Measurements from ENCODE around the gene PPFIA2.

The PPFIA2 gene

DNA sequence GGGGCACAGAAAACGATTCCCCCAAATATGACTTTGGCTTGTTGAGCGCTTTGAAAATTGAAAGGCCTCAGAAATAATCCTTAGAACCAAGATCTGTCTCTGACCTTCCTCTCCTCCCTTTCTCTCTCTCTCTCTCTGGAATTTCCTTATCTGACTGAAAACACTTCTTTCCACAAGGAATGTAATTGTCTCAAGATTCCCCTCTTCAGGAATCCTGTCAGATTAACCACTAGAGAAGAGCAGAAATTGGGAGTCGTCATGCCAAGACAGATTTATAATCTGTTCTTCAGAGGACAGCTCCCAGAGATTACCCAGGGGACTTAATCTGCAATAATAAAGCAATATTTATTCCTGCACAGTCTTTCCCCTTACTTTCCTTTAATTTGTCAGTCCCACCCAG lies 363.7 kb downstream of the PPFIA2 start:
- DNase-seq: no peak
- in situ Hi-C loops (cut with HindIII; ENCODE audit: low pct_ligation_motif_present, low pct_unique_long_range_greater_than_20kb, low sequenced_read_pairs): no loop called here

- in situ Hi-C loops (cut with HindIII; ENCODE audit: low pct_ligation_motif_present, low pct_unique_long_range_greater_than_20kb, low sequenced_read_pairs): no loop called here
- DNase-seq: no peak
Observed at GRCh38 chr12:81389550-81390099, 369.5 kb downstream of the PPFIA2 start.

DNA sequence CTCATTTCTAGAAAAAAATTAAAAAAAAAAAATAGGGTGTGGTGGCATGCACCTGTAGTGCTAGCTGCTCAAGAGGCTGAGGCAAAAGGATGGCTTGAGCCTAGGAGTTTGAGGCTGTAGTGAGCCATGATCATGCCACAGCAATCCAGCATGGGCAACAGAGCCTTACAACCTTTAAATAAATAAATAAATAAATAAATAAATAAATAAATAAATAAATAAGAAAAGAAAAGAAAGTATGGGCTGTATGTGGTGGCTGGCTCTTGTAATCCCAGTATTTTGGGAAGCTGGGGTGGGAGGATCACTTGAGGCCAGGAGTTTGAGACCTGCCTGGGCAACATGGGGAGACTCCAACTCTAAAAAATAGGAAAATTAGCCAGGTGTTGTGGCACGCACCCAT lies 373.0 kb downstream of the PPFIA2 start:
- in situ Hi-C loops (cut with HindIII; ENCODE audit: low pct_ligation_motif_present, low pct_unique_long_range_greater_than_20kb, low sequenced_read_pairs): no loop called here
- no peak for DNase-seq

DNA sequence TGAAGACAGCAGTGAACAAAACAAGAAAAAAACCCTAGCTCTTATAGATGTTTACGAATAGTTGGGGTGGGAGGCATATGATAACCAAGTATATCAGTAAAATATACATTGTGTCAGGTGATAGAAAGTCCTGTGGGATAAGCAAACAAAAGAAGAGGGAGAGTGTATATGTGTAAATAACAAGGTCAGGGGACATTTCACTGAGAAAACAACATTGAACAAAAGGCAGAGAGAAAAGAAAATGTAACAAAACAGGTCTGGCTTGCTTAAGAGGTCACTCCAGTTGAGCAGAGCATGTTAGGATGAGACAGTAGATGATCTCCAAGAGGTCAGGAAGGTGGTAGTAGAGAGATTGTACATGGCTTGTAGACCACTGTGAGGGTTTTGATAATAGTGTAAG lies 377.2 kb downstream of the PPFIA2 start:
- DNase-seq: no peak
- in situ Hi-C loops (cut with HindIII; ENCODE audit: low pct_ligation_motif_present, low pct_unique_long_range_greater_than_20kb, low sequenced_read_pairs): no loop called here

GRCh38 chr12:81378601-81379285 lies 380.4 kb downstream of the PPFIA2 start:
- in situ Hi-C loops (cut with HindIII; ENCODE audit: low pct_ligation_motif_present, low pct_unique_long_range_greater_than_20kb, low sequenced_read_pairs): no loop called here
- DNase-seq: no peak

DNA sequence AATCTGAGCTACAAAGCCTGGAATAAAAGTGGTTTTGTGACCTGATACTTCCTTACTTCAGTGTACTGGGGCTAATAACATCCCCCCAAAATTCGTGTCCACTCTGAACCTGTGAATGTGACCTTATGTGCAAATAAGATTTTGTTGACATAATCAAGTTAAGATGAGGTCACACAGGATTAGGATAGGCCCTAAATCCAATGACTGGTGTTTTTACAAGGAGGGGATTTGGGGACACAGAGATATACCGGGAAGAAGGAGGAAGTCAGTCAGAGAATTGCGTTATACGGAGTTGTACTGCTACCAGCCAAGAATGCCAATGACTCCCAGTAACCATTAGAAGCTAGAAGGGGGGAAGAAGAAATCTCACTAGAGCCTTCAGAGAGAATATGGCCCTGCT lies 381.4 kb downstream of the PPFIA2 start:
- no peak for DNase-seq
- in situ Hi-C loops (cut with HindIII; ENCODE audit: low pct_ligation_motif_present, low pct_unique_long_range_greater_than_20kb, low sequenced_read_pairs): no loop called here

- no peak for DNase-seq
- in situ Hi-C loops (cut with HindIII; ENCODE audit: low pct_ligation_motif_present, low pct_unique_long_range_greater_than_20kb, low sequenced_read_pairs): no loop called here
Observed at GRCh38 chr12:81375969-81376368, 383.2 kb downstream of the PPFIA2 start.

GRCh38 chr12:81370456-81370855 lies 388.7 kb downstream of the PPFIA2 start:
- DNase-seq: no peak
- in situ Hi-C loops (cut with HindIII; ENCODE audit: low pct_ligation_motif_present, low pct_unique_long_range_greater_than_20kb, low sequenced_read_pairs): no loop called here

DNA sequence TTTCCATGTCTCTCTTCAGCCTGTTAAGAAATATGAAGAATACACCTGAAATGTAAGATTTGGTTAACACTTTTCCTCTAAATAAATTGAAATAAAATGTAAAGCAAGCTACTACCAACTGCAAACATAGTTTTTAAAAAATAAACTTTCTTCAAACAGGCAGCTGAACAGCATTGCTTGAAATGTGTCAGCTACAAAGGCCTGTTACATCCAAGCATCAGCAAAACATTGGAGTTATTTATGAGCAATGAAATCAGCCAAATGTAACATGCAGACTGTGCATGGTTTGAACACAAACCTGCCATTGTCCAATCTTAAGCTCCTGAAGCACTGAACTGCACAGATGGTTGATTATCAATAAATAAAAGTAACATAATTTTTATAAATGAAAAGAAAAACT lies 390.0 kb downstream of the PPFIA2 start:
- in situ Hi-C loops (cut with HindIII; ENCODE audit: low pct_ligation_motif_present, low pct_unique_long_range_greater_than_20kb, low sequenced_read_pairs): no loop called here
- DNase-seq: no peak

- no peak for DNase-seq
- in situ Hi-C loops (cut with HindIII; ENCODE audit: low pct_ligation_motif_present, low pct_unique_long_range_greater_than_20kb, low sequenced_read_pairs): no loop called here
Observed at GRCh38 chr12:81365284-81365683, 393.9 kb downstream of the PPFIA2 start.

DNA sequence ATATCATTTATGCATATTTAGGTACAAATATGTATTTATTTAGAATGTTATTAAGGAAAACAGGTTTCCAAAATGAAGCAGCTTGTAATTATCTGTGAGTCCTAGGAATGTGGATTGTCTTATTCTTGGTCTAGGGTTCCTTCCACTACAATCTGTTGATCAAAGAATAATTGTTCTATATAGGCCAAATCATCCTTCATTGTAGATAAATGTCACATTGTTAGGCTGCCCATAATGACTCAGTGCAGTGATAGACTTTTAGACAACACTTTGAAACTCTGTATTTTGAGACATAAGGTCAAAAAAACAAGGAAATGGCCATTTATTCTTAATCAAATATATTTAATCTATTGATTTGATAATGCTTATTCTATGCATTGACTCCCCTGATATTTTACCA lies 398.2 kb downstream of the PPFIA2 start:
- DNase-seq: no peak
- in situ Hi-C loops (cut with HindIII; ENCODE audit: low pct_ligation_motif_present, low pct_unique_long_range_greater_than_20kb, low sequenced_read_pairs): no loop called here

DNA sequence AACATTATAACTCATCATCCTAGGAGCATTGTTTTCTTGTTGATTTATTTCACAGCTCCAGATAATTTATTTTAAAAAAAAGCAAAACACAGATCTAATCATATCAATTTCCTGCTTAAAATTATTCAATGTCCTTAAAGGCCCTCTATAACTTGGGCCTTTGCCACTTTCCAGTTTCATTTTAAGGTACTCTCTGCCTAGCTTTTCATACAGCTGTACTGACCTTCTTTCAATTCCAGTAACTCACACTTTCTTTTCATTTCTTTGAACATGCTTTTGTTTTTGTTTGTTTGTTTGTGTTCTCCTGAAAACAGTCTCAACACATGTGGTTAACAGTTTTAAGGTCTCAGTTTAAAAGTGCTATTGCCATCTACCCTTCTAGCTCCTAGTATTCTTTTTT lies 399.4 kb downstream of the PPFIA2 start:
- no peak for DNase-seq
- in situ Hi-C loops (cut with HindIII; ENCODE audit: low pct_ligation_motif_present, low pct_unique_long_range_greater_than_20kb, low sequenced_read_pairs): no loop called here

DNA sequence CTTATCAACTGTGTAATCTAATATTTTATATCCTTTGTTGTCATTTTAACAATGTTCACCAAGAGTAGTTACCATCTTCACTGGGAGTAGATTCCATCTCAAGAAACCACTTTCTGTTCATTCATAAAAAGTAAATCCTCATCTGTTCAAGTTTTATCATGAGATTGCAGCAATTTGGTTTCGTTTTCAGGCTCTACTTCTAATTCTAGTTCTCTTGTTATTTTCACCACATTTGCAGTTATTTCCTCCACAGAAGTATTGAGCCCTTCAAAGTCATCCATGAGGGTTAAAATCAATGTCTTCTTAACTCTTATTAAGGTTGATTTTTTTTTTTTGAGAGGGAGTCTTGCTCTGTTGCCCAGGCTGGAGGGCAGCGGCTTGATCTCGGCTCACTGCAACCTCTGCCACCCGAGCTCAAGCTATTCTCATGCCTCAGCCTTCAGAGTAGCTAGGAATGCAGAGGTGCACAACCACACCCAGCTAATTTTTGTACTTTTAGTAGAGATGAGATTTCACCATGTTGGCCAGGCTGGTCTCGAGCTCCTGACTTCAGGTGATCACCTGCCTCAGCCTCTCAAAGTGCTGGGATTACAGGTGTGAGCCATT lies 404.7 kb downstream of the PPFIA2 start:
- in situ Hi-C loops (cut with HindIII; ENCODE audit: low pct_ligation_motif_present, low pct_unique_long_range_greater_than_20kb, low sequenced_read_pairs): no loop called here
- peak; percentile 13 for DNase-seq

GRCh38 chr12:81350309-81350708 lies 408.8 kb downstream of the PPFIA2 start:
- in situ Hi-C loops (cut with HindIII; ENCODE audit: low pct_ligation_motif_present, low pct_unique_long_range_greater_than_20kb, low sequenced_read_pairs): no loop called here
- no peak for DNase-seq

DNA sequence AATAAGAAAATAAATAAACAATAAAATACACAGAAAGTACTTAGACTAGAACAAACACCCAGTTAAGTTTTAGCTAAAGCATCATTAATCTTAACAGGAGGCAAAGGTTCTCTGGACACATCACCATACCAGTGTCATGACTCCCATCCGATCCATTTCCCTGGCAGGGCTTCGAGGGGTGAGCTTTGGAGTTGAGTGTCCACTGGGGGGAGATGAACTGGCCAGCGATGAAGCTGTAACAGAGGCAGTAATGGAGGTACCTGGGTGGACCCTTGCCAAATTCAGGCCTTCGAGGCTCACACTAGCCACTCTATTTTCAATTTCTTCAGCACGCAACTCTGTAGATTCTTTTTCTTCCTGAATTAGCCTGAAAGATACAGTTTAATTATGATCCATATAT lies 411.7 kb downstream of the PPFIA2 start:
- DNase-seq: no peak
- in situ Hi-C loops (cut with HindIII; ENCODE audit: low pct_ligation_motif_present, low pct_unique_long_range_greater_than_20kb, low sequenced_read_pairs): no loop called here

- in situ Hi-C loops (cut with HindIII; ENCODE audit: low pct_ligation_motif_present, low pct_unique_long_range_greater_than_20kb, low sequenced_read_pairs): no loop called here
- no peak for DNase-seq
Observed at GRCh38 chr12:81340910-81341309, 418.2 kb downstream of the PPFIA2 start.

GRCh38 chr12:81339071-81339470 lies 420.1 kb downstream of the PPFIA2 start:
- DNase-seq: no peak
- in situ Hi-C loops (cut with HindIII; ENCODE audit: low pct_ligation_motif_present, low pct_unique_long_range_greater_than_20kb, low sequenced_read_pairs): no loop called here

- in situ Hi-C loops (cut with HindIII; ENCODE audit: low pct_ligation_motif_present, low pct_unique_long_range_greater_than_20kb, low sequenced_read_pairs): no loop called here
- no peak for DNase-seq
Observed at GRCh38 chr12:81337886-81338285, 421.3 kb downstream of the PPFIA2 start.

DNA sequence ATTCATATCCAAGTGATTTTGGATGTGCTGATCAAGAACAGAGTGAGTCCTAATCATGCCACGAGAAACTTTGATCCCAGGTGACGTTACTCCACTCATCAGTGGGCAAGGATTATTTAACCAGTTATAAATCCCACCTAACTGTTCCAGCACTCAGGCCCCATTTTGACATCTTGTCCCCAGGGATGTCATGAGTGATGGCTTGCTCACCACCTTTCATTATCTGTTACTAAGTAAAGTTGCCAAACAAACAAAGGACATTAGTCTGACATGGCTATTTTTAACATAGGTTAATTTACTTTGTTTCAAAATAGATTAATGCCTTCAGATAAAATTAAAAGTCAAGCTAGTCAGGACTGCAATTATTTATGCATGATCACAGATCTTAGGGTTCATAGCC lies 425.3 kb downstream of the PPFIA2 start:
- DNase-seq: no peak
- in situ Hi-C loops (cut with HindIII; ENCODE audit: low pct_ligation_motif_present, low pct_unique_long_range_greater_than_20kb, low sequenced_read_pairs): no loop called here

DNA sequence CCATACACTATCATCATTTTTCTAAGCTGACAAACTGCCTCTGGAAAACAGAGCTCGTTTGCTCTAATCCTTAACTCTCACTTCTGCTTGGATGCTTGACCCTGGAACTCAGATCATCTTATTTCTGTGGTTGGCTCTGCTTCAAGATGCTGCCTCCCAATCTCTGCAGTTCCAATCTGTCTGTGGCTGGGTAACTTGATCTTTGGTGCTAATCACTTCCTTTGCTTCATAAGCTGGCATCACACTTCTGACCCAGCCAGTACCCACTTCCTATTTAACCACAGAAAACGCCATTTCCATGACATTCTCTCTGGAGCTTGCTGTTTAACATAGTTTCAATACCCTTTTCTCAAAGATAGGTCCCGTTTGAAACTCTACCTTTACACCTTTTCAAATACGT lies 427.1 kb downstream of the PPFIA2 start:
- in situ Hi-C loops (cut with HindIII; ENCODE audit: low pct_ligation_motif_present, low pct_unique_long_range_greater_than_20kb, low sequenced_read_pairs): no loop called here
- DNase-seq: no peak

Measured in ACHN (cell line).